GM21786 (cell line): ENCODE data around the gene FAN1.
A peak's percentile ranks its signal among the peaks of the same experiment; 100 is the strongest.

Source experiments
- ATAC-seq: cut with Tn5 transposase; IDR thresholded peaks from one replicate; pipeline ENCODE4 v1.9.1; 2021; ENCODE audit not compliant: unreplicated experiment

FAN1 gene

DNA sequence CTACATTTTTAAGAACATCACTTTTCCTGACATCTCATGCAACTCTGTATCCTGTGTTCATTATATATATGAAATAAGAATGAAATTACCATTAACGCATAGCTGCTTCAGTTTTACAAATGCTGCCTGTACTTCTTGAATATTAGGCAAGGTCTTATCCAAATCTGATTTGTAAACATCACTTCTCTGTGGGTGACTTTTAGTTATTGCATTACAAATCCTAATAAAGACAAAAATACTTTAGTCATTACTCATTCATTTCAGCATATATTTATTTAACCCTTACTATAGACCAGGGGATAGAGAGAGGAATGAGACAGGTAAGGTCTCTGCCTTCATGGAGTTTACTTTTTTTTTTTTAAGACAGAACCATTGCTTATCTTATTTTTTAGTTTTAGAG is 51.0 kb downstream of the FAN1 start:
- ATAC-seq: no peak

DNA sequence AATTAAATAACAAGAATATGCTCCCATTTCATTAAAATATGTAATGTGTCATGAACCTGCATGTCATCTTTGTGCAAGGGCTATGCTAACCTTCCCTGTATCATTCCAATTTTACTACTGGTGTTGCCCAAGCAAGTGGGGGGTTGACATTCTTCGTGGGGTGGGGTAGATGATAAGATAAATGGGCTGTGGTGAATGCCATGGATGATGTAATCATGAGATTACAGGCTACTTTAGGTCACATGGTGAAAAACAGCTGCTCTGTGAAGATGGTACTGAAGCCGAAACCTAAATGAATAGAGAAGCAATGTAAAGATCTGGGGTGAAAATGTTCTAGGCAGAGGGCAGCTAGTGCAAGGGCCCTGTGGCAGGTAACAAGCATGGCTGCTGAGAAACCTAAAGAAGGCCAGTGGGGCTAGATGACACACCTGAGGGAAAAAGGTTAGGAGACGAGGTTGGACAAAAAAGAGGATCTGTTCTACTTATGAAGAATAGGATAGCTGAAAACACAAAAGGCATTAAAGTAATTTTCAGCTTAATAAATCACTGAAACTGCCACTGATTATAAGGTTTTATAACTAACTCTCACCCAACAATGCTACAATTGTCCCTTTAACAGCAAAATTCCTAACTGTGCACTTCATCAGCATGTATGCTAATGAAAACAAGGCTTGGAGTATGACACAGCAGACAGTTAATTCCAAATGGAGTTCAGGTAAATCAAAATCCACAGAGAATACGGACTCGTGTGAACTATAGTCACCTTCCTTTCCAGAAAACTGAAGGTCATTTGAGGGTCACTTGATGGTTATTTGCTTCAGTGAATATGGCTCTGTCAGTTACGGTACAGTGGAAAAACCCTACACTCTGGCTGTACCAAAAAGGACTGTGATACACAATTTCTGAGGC is 52.8 kb downstream of the FAN1 start:
- no peak for ATAC-seq

DNA sequence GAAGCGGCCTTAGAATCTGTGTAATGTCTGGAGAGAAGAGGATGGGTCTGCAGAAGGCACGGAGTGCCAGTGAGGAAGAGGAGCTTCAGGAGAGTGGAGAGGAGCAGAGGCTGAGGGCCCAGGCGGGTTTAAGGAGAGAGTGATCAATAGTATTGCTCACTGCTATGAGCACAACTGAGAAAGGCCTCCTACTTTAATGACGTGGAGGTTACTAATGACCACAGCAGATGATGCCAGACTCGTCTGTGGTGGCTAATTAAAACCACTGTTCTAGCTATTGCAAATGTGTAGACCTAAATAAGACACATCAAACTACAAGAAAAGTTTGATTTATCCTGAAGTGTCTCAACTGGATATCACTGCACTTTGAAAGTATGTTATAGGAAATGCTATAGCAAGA is 54.5 kb downstream of the FAN1 start:
- ATAC-seq: no peak

DNA sequence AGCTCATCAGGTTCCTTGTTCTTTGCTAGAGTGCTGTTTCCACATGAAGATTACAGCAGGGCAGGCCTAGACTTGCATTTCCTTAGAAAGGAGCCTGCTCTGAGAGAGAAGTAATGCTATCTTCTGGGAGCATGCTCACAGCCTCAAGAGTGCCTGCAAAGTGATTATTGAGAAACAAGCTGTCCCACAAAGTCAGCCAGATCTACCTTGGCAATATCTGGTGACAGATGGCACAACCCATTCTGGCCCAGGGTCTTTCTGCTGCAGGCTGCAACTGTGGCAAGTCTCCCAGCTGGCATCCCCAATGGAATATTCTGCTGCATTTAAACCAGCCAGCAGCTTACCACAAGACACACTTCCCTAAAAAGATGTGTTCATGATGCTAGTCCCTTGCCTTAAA is 58.4 kb downstream of the FAN1 start:
- no peak for ATAC-seq

DNA sequence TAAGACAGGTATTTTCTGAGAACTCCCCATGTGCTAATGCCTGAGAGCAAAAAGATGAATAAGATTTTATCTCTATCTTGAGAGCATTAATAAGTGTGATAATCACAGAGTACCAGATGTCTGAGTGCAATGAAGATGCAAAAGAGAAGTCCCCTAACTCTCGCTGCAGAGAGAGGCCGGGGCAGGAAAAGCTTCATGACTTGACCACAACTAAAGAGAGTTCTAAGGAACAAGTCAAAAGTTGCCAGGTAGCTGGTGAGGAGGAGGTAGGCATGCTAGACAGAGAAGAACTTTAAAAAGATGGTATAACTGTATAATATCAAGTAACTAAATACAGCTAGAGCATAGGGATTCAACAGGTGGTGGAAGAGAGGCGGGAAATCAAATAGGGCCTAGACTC is 58.9 kb downstream of the FAN1 start:
- no peak for ATAC-seq

DNA sequence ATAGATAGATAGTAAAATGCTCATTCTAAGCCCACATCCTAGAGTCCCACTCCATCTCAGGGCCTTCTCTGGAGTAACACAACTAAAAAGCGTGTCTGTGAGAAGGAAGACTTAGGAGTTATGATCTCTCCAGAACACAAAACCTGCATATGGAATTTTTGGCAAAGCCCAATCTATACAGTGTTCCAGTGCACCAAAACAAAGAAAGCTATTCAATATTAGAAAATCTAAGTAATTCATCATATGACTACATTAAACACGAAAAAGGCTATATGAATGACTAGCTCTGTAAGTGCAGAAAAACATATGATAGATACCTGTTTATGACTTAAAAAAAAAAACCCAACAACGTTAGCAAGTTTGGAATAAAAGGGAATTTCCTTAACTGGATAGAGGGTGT is 60.0 kb downstream of the FAN1 start:
- no peak for ATAC-seq

DNA sequence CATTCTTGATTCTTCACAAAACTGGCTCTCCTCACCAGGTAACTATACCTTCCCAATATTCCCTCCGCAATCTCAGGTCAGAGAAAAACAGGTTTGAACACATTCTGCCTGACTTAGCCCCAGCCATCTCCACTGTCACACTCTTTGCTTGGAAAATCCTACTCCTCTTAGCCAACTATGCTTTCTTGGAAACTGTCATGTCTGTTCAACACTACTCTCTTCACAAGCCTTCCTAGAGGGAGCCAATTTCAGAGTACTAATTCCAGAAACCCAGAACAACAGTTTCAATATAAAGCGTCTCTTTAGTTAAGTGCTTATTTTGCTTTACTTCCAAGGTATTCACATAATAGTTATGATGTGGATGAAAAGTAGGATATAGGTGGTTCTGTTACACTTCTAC is 66.0 kb downstream of the FAN1 start:
- no peak for ATAC-seq

DNA sequence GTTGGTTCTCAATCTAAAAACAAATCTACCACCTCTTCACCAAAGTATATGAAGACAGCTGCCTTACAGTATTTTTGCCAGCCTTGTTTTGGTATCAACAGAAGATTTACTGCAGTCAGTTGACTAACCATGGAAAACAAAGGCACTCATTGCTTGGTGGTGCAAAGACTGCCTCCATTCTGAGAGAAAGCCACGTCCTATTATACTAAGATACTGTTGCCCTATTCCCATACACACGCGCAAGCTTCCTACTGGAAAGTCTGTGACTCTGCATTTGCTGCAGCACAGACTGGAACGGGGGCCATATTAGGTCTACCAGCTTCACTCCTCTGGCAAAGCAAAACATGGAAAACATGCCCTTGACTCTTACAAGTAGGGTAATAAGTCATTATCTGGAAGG is 69.7 kb downstream of the FAN1 start:
- ATAC-seq: no peak

DNA sequence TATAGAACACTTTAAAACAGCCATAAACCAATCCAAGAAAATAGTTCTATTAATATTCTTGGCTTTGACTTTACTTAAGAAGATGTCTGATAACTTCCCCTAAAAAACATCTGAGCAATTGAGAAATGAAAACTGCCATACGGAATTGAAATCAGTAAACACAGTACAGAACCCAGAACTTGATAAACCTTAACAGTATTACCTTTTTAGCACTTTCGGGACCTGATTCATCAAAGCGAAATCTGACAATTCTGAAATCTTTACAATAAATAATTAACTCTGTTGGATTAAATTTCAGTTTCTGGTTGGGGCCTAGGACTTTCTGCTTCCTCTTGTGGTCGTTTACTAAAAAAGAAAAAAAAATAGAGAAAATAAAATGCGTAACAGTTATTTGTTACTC is 70.4 kb downstream of the FAN1 start:
- no peak for ATAC-seq

DNA sequence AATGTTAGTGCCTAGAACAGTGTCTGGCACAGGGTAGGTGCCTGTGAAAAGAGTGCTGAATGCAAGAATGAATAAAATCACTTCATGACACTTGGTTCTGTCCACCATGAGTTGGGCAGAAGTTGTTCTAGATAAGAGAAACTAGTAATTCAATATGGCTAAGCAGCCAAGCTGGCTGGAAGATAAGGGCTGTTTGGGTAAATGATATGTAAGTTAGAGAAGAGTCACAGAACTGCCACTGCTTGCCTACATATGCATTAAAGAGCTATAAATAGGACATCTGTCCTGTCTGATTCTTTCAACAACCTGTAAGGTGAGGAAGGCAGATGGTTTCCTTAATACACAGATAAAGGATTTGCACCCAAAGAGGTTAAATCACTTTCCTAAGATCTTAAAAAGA is 74.6 kb downstream of the FAN1 start:
- no peak for ATAC-seq

DNA sequence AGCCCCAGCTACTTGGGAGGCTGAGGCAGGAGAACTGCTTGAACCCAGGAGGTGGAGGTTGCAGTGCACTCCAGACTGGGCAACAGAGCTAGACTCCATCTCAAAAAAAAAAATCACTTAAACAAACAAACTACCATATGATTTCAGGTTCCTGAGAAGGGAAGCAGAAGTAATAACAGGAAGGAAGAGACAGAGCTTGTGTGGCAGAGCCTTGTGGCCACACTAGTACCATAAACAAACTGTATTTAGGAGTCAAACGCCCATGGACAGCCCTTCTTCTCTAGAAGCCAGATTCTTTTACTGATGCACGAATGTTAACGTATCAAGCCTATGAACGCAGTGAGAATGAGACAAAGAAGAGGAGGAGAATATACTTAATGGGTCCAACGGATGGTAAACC is 75.7 kb downstream of the FAN1 start:
- no peak for ATAC-seq

DNA sequence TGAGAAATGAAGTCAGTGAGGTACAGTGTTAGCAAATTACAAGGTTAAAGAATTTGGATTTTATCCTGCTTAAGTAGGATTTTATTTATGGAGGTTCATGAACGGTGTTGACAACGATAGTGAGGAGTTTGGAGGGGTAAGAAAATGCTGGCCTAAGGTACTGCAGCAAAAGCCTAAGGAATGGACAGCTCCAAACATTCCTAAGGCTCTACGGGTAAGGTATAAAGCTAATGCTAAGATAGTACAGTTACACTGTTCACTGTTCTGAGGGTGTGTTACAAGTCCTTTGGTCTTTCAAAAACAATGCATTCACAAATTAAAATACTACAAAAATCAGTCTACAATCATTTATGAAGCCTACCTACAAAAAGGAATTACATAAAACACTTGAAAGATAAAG is 80.4 kb downstream of the FAN1 start:
- ATAC-seq: no peak

DNA sequence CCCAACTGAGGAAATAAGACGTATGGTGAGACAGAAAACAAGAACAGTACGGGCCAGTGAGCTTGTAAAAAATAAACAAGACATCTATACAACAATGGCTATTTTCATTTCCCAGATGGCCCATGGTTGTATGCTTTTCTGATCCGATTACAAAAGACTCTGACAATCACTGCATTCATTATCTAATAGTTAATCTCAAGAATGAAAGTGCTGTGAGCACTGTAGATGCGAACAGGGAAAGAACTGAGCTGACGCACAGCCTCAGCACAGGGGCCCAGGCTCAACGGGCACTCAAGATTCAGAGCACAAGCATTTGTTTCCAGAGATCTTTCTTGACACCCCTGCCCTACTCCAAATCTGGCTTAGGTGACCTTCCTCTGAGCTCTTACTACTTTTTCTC is 80.8 kb downstream of the FAN1 start:
- peak; percentile 54 for ATAC-seq

DNA sequence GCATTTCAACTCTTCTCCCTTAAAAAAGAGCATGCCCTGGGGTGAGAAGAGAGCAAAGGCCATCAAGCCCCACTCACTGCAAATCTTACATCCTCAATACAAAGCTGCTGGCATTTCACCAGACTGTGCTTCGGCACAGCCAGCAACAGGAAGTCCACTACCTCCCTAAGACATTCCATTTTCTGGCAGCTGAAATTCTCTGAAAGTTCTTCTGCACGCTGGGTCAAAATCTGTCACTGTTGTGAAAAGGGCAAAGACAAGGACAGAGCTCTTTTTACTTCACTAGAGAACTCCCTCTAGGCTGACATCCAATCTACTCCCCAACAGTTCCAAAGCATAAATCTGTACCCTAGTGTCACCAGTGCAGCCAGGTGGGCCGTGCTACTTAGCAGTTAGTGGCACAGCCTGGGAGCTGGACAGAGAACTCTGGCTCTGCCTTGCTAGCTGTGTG is 81.4 kb downstream of the FAN1 start:
- ATAC-seq: peak; percentile 8

DNA sequence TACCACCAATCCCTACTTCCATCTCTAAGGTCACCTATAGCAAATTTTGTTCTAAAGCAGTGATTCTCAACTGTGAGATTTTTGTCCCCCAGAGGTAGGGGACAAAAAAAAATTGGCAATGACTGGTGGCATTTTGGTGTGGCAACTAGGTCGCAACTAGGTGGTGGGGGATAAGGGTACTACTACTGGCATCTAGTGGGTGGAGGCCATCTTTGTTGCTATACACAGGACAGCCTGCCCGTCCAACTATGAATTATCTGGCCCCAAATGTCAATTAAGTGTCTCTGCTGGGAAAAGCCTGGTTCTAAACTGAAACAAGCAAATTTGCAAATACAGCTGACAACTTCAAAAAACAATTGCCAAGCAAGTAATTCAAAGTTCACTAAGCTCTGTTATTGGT is 86.3 kb downstream of the FAN1 start:
- no peak for ATAC-seq

DNA sequence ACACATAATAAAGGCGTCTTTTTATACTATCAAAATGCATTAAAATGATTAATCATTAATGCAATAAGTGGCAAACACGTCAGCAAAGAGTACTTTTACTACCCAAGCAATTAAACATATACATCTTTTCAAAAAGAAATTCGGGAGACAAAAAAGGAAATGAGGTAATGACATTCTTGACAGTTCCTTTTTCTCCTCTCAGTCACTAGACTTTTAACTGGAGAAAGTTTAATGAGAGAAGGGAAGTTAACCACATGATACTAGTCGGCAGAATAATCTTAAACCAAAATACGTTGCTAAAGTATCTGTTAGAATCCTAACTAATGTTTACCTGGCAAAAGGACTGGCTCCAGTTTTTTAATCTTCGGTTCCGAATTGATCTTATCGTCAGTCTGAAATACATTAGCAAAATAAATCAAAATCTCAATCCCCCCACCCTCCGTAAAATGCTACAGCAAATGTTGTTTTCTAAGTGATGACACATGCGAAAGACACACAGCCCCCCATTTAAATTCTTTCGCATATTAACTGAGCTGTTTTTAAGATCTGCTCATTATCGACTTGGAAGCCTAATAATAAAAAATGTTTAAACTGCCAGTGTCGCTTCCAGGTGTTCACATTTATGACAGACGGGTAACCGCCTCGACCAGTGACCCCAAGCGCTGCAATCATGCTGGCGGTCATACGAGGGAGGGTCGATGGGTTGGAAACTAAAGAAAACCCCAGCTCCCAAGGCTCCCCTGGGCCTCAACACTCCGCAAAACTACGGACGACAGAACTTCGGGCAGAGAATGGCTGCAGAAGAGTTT is 86.9 kb downstream of the FAN1 start:
- ATAC-seq: no peak

DNA sequence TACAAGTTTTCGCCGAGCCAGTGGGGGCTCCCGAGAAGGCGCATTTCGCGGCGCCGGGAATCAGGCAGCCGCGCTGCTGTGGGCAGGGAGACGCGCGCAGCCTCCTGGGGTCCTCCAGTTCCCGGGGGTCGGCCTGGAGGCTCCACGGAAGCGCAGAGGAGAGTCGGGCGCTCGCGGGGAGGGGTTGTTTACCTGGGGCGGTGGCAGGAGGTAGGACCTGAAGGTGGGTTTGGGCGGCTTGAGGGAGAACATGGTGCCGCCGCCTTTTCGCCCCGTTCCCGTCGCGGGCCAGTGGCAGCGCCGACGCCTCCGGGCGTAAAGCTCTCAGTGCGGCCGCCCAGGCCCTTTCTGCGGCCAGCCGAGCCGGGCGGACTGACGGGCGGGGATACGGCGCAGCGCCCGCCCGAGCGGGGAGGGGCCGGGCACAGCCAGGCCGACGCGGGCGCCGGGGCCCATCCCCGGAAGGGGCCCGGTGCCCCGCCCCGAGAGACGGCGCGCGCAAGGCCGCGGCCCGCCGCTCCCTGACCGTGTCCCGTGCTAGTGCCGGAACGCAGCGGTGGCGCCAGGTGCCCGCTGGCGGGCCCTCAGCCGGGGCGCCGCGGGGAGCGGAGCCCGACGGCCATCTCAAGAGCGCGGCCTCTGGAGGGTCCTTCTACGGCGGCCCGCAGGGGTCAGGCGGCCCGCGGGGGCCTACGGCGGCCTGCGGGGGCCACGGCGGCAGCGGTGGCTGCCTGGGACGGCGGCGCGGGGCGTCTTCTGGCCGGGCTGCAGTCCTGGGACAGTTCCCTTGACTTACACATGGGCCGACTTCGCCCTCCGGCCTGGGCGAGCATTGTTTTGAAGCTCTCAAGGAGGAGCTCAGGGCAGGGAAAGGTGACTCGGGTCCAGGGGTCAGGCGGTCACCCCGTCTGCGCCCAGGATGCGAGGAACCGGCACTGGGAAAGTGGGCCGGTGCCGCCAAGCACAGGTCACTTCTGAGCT is 87.8 kb downstream of the FAN1 start, which contains the start of gene MTMR10:
TSS of gene MTMR10 (minus strand) at position 374 of the 981 bp plus-strand sequence. CDS start at position 252, 122 bp downstream.
- peak; percentile 84 for ATAC-seq

DNA sequence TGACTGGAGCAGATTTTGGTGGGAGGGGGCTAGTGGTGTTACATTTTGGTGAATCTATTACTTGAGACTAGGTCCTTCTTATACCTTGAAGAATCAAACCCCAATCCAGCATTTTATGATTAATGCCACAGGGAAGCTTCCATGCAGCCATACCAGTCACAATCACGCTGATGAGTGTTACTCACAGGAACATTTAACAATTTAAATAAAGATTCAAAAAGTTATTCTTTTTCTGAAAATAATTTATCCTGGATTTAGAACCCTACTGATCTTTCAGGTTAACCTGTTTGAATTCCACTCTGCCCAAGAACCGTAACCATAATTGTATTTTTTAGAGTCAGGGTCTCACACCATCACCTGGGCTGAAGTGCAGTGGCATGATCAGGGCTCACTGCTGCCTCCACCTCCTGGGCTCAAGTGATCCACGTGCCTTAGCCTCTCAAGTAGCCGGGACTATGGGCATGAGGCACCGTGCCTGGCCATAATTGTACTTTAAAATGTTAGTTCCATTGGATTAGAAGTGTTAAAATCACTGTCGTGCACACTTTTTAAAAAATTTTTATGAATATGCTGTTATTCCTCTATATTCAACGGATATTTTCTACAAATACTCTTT is 88.6 kb downstream of the FAN1 start:
- no peak for ATAC-seq
